Panc1 (cell line): Measurements from ENCODE around the gene PIH1D1. TPM values are rescaled to one million over a fixed set of nuclear protein-coding genes. Genes with fewer than 3 reads are reported as not detected.
A peak's percentile ranks its signal among the peaks of the same experiment; 100 is the strongest.

ENCODE experiments used
- ATAC-seq: fragments of 200-7000 bp; cut with Tn5 transposase; 2 replicates; pipeline ENCODE4 v1.9.1; 2020; ENCODE audit warnings: mild to moderate bottlenecking, moderate library complexity
- BruUV-seq: library from RNA; stranded (reverse); fragments of 400-500 nt; replicated peaks from 2 replicates; lab custom pipeline; 2021; lab: Mats Ljungman, UMichigan
- CTCF ChIA-PET: fragments of 300-600 bp; sonication (Branson Sonifier 250); formaldehyde crosslinking; loops from one replicate; lab custom pipeline; 2022; ENCODE audit warnings: antibody characterized with exemption; lab: Charles Lee
- POLR2A ChIA-PET: fragments of 300-600 bp; sonication (Branson Sonifier 250); formaldehyde crosslinking; loops from one replicate; lab custom pipeline; 2022; ENCODE audit warnings: antibody characterized with exemption; lab: Charles Lee
- DNase-seq: peaks from one replicate; pipeline ENCODE4 v3.0.0-alpha.2; 2010; ENCODE audit warnings: low read depth, low spot score
- H3K27ac ChIP-seq: 2 replicates; pipeline ENCODE4 v1.5.1; 2011; ENCODE audit warnings: mild to moderate bottlenecking, low read length, inconsistent platforms
- H3K27me3 ChIP-seq: fragments of 200-500 bp; sonication (Bioruptor generic); 2 replicates; pipeline ENCODE4 v1.6.0; 2014; ENCODE audit warnings: low read length, inconsistent platforms; ENCODE audit not compliant: control insufficient read depth, insufficient read depth
- H3K36me3 ChIP-seq: fragments of 200-500 bp; sonication (Bioruptor generic); 2 replicates; pipeline ENCODE4 v1.5.1; 2014; ENCODE audit warnings: inconsistent platforms, mild to moderate bottlenecking, low read length, moderate library complexity; ENCODE audit not compliant: control insufficient read depth, insufficient read depth
- H3K4me1 ChIP-seq: 2 replicates; pipeline ENCODE4 v1.5.1; 2011; ENCODE audit warnings: inconsistent platforms, mild to moderate bottlenecking, low read length, moderate library complexity; ENCODE audit not compliant: control insufficient read depth, insufficient read depth
- H3K4me3 ChIP-seq, 2 experiments: 2 replicates each; pipeline ENCODE4 v1.5.1; 2011 to 2012; ENCODE audit warnings: low read depth in 2 of 2, low read length in 2 of 2, mild to moderate bottlenecking in 2 of 2, inconsistent platforms in 1 of 2, moderate library complexity in 1 of 2
- H3K9me3 ChIP-seq: fragments of 200-500 bp; sonication (Bioruptor generic); 2 replicates; pipeline ENCODE4 v1.5.1; 2014; ENCODE audit warnings: low read depth, mild to moderate bottlenecking, inconsistent platforms, low read length, moderate library complexity; ENCODE audit not compliant: control insufficient read depth, insufficient read depth
- CTCF ChIP-seq: fragments of 450-650 bp; IDR thresholded peaks from 2 replicates; pipeline ENCODE4 v1.5.1; 2017; ENCODE audit warnings: mild to moderate bottlenecking
- POLR2AphosphoS5 ChIP-seq: IDR thresholded peaks from 2 replicates; pipeline ENCODE4 v1.6.1; 2012; ENCODE audit warnings: mild to moderate bottlenecking, low read depth, low read length, moderate library complexity
- REST ChIP-seq, 2 experiments: IDR thresholded peaks; 2 replicates each; pipeline ENCODE4 v1.6.1; 2011 to 2012; ENCODE audit warnings: low read depth in 2 of 2, control low read depth in 1 of 2, low read length in 1 of 2, mild to moderate bottlenecking in 1 of 2, moderate library complexity in 1 of 2; ENCODE audit not compliant: insufficient read depth in 1 of 2
- SIN3A ChIP-seq: IDR thresholded peaks from 2 replicates; pipeline ENCODE4 v1.6.1; 2012; ENCODE audit warnings: low read depth, mild to moderate bottlenecking, low read length, moderate library complexity, borderline replicate concordance; ENCODE audit not compliant: insufficient read depth
- TCF7L2 ChIP-seq: IDR thresholded peaks from 2 replicates; pipeline ENCODE4 v1.6.1; 2011; ENCODE audit warnings: mild to moderate bottlenecking, low read depth, low read length, inconsistent platforms
- in situ Hi-C: cut with HindIII; loops from 2 replicates; pipeline ENCODE4 v1.10.0; 2016; ENCODE audit warnings: low sequenced_read_pairs, low pct_unique_long_range_greater_than_20kb
- intact Hi-C: fragments of 100-400 bp; cut with micrococcal nuclease; formaldehyde crosslinking; loops from one replicate; pipeline ENCODE4 v1.10.0; 2022; ENCODE audit not compliant: unreplicated experiment
- total RNA-seq: library from RNA; stranded (reverse); gene quantifications from one replicate; pipeline ENCODE4 v1.2.1, GENCODE V29; 2021; ENCODE audit not compliant: unreplicated experiment

Gene PIH1D1
- total RNA-seq, 1 experiment from 2014 or later = 78.5 TPM

GRCh38 chr19:49421878-49422202 lies 29.8 kb downstream of the PIH1D1 start:
- BruUV-seq = no TSS peak
- Histone ChIP-seq H3K4me1 (peaks cover 3% of the 10 kb centered on the region; the same call in 1 of the 2 replicates), H3K4me3 (no peak overlapping the region), H3K9me3 (no peaks in the 10 kb centered on the region), H3K27me3 (peaks cover 10% of the 10 kb centered on the region), H3K27ac (no peak overlapping the region), H3K36me3 (no peaks in the 10 kb centered on the region)
- POLR2A ChIA-PET = interaction anchor here (0.6 kb wide), 1 partner anchor 345 kb away, joined by 3 read pairs; the partner anchor contains the start of gene AP2A1
- no peak for DNase-seq
- in situ Hi-C loops = no loop called here
- intact Hi-C loops = no loop called here
- TF ChIP-seq CTCF (no peak), TCF7L2 (no peak), REST (IDR thresholded peaks at IDR 0.05; ENCODE audit: insufficient read depth in 1 of 2, low read depth in 2 of 2, low read length in 1 of 2) (no peak), POLR2AphosphoS5 (no peak), SIN3A (no peak)
- CTCF ChIA-PET = no interaction called here
- ATAC-seq = no peak

- intact Hi-C loops = no loop called here
- no peak for DNase-seq
- Histone ChIP-seq H3K4me1 (0 out of 2 replicates have a peak, but pooled peaks cover 3% of the 10 kb centered on the region), H3K4me3 (peak overlapping the region; percentile 34 to 41), H3K27me3 (peaks cover 10% of the 10 kb centered on the region), H3K27ac (no peak overlapping the region), H3K36me3 (no peaks in the 10 kb centered on the region), H3K9me3 (no peaks in the 10 kb centered on the region)
- no TSS peak for BruUV-seq
- peak; percentile 35 for ATAC-seq
- TF ChIP-seq CTCF (no peak), TCF7L2 (no peak), REST (IDR thresholded peaks at IDR 0.05; ENCODE audit: insufficient read depth in 1 of 2, low read depth in 2 of 2, low read length in 1 of 2) (no peak), SIN3A (no peak), POLR2AphosphoS5 (no peak)
- CTCF ChIA-PET = no interaction called here
- in situ Hi-C loops = no loop called here
- POLR2A ChIA-PET = interaction anchor here (0.6 kb wide), 1 partner anchor 346 kb away, joined by 3 read pairs; the partner anchor contains the start of gene AP2A1
Measured at GRCh38 chr19:49421039-49421877, 30.4 kb downstream of the PIH1D1 start.
